Stimulated activated CD4-positive, alpha-beta T cell treated with anti-CD3 and anti-CD28 coated beads, Interleukin-1b, Interleukin-23, amount 100 ng/mL, for 24 hours (primary cell): ENCODE data around the gene SH3RF2.
"Not testable (repeated sequence)": the region's sequence is repeated elsewhere in the genome, so short reads cannot be mapped to it uniquely, and the experiment has no call there.

ENCODE experiments used
- DNase-seq, 4 experiments: peaks; one replicate each; pipeline ENCODE4 v3.0.0-alpha.2; 2020; ENCODE audit warnings: low read depth in 4 of 4, low spot score in 1 of 4

The SH3RF2 gene

GRCh38 chr5:145979270-145980223 lies 43.2 kb downstream of the SH3RF2 start:
- no peak for DNase-seq

DNA sequence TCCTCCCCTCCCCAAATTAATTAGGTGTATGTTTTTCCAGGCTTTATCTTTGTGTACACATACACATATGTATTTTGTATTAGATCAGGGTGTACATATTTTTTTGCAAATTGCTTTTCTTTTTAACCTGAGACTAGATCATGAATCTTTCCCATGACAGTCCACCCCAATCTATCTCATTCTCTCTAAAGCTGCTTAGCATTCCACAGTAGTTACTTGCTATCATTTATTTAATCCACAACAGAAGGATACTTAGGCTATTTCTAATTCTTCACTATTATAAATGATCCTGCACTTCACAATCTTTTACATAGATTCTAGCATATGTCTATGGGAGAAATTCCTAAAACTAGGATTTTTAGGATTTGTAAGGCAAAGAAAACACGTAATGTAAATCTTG lies 43.9 kb downstream of the SH3RF2 start:
- no peak for DNase-seq

GRCh38 chr5:145980718-145981117 lies 44.3 kb downstream of the SH3RF2 start:
- DNase-seq, result no peak

GRCh38 chr5:145981589-145982571 lies 45.5 kb downstream of the SH3RF2 start:
- DNase-seq, result no peak

- DNase-seq, result no peak
These were observed 46.4 kb downstream of the SH3RF2 start for GRCh38 chr5:145982572-145983318.

GRCh38 chr5:145983446-145983845 lies 47.1 kb downstream of the SH3RF2 start:
- no peak for DNase-seq

DNA sequence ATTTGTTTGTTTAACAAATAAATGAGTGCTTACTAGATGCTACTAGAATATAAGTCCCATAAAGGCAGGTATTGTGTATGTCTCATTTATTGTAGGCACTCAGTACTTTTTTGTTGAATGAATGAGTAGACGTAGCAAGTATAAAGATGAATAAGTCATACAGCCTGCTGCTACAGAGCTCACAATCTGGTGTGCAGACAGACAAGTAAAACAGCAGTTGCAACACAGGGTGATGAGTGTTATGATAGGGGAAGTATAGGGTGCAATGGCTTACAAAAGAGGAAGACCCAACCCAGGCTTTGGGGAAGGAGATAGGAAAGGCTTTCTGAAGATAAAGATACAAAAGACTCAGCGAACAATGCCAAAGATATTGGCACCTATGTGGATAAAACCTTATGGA lies 47.7 kb downstream of the SH3RF2 start:
- no peak for DNase-seq

DNA sequence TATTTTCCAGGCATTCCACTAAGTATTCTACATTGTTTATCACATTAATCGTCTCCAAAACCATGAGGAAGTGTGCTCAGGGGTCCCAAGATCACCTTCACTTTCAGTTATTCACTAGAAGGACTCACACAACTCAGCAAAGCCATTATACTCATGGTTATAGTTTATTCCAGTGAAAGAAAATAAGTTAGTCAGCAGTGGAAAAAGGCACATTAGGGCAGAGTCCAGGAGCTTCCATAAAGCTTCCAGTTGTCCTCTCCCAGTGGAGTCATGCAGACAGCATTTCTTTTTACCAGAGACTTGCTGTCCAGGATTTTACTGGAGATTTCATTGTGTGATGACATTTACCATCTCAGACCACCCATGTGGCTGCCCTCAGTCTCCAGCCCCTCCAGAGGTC lies 51.5 kb downstream of the SH3RF2 start:
- DNase-seq, result no peak

DNA sequence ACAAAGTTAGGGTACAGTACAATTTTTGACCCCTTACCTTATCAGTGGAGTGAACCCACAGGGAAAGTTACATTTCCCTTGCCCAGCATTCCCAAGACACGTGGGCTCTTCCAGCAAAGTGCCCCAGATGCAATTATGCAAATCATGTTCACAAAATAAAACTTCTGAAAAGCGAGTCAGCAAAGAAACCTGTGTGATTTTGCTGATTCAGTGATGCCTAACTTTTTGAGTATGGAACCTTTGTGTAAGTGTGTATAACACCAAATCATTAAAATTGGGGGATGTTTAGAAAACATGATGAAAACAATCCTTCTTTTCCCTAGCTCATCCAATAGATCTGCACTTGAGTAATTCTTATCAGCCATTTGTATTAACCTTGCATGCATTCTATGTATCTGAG lies 52.6 kb downstream of the SH3RF2 start:
- no peak for DNase-seq

DNA sequence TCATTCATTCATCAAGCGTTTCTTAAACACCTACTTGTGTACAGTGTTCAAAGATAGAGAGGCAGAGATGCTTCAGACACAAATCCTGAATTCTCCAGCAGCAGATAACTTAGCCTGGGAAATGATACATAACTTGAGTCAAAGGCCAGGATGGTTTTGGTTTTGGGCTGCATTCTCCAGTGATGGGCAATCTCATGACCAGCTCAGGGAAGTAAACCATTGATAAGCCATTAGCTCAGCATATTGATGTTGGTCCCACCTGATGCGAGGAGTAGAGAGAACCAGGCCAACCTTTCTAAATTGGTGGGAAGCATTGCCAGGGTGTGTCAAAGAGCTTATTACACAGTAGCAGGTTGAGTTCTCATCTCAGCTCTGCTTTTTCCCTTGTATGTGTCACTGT lies 53.0 kb downstream of the SH3RF2 start:
- DNase-seq, result no peak

GRCh38 chr5:145990170-145990569 lies 53.8 kb downstream of the SH3RF2 start:
- DNase-seq, result no peak

- no peak for DNase-seq
These were observed 54.7 kb downstream of the SH3RF2 start for GRCh38 chr5:145991044-145991575.

- not testable (repeated sequence) for DNase-seq
These were observed 57.2 kb downstream of the SH3RF2 start for GRCh38 chr5:145993538-145993937.

- no peak for DNase-seq
These were observed 59.8 kb downstream of the SH3RF2 start for GRCh38 chr5:145996135-145996534.

DNA sequence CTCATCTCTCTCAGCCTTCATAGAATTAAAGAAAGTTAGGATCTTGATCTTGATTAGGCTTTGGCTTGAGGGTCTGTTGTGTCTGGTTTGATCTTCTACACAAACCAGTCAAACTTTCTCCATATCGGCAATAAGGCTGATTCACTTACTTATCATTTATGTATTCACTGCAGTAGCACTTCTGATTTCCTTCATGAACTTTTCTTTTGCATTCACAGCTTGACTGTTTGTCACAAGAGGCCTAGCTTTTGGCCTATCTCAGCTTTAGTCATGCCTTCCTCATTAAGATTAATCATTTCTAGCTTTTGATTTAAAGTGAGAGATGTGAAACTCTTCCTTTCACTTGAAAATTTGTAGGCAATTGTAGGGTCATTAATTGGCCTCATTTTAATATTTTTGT lies 62.8 kb downstream of the SH3RF2 start:
- no peak for DNase-seq

DNA sequence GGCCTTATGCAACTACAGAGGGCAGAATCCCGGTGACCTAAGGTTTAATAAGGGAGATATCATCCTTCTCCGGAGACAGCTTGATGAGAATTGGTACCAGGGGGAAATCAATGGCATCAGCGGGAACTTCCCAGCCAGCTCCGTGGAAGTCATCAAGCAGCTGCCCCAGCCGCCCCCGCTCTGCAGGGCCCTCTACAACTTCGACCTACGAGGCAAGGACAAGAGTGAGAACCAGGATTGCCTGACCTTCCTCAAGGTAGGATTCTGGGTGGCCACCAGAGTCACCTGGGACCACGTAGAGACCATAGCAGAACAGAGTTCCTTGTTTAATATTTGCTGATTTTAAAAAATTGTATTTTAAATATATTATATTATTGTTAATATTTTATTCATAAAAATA lies 63.7 kb downstream of the SH3RF2 start:
- DNase-seq, result no peak

GRCh38 chr5:146001544-146002190 lies 65.3 kb downstream of the SH3RF2 start:
- no peak for DNase-seq

- DNase-seq, result no peak
These were observed 66.1 kb downstream of the SH3RF2 start for GRCh38 chr5:146002491-146002890.

GRCh38 chr5:146003852-146004251 lies 67.5 kb downstream of the SH3RF2 start:
- DNase-seq, result no peak

DNA sequence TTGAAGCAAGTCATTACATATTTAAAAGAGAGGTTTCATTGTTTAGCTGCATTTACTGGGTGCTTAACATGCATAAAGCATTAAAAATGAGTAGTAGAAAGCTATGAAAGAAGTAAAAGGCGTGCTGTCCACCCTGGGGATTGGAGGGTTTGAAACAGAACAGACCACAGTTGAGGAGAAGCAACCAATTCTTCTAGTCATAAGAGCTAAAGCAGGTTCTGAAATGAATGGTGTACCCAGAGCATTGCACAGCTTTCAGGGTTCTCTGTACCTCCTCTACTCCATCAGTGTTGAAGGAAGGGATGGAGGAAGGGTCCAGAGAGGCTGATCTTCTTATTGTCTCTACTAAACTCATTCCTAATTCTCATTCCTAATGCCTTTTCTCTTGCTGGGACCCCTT lies 68.9 kb downstream of the SH3RF2 start:
- DNase-seq, result no peak
